B cell (primary cell): ENCODE measurements around the gene STAC.

Source experiments
- CTCF ChIP-seq: fragments of 200-600 bp; IDR thresholded peaks from one replicate; pipeline ENCODE4 v1.8.0; 2022; ENCODE audit warnings: antibody characterized with exemption, mild to moderate bottlenecking
- EZH2 ChIP-seq: IDR thresholded peaks from 2 replicates; pipeline ENCODE4 v1.6.1; 2012; ENCODE audit warnings: borderline replicate concordance, low read depth, mild to moderate bottlenecking, moderate library complexity, low read length; ENCODE audit not compliant: insufficient read depth, poor library complexity, severe bottlenecking

DNA sequence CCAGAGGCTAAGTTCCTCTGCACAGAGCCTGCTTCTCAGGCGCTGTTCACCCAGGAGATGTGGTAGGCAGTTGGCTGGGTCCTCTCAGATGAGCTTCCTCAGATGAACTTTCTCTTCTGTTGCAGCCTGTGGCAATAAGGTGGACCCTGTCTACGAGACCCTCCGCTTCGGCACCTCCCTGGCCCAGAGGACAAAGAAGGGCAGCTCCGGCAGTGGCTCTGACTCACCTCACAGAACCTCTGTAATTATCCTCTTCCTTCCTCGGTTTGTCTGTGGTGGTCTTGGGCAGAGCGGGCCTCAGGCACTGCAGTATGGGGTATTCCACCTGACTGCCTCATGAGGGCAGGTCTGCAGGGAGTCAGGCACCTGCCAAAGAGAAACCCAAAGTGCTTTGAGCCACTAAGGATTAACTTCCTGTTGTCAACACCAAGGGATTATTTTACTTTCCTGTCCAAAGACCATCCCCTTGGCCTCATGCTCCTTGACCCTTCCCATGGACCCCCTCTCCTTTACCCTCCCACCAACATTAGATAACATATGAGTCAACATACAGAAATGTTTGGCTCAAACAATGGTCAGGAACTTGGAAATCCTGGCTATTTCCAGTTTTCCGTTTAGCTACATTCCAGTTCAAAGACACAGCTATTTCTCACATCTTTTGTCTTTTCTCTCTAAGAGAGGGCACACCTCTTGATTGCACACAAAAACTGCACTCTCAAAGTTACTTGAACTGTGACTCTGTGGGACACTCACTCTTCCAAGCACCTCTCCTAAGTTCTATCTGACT is 105.9 kb downstream of the STAC start:
- TF ChIP-seq CTCF (no peak), EZH2 (no peak)
